SU-DHL-6 (cell line): ENCODE results near the gene PDLIM5.

ENCODE experiments used
- H2AFZ ChIP-seq: fragments of 200-600 bp; sonication (generic); 2 replicates; pipeline ENCODE4 v1.6.1; 2014; ENCODE audit warnings: low read depth, mild to moderate bottlenecking, moderate library complexity, mixed read lengths, antibody characterized with exemption, low read length; ENCODE audit not compliant: severe bottlenecking
- H3F3A ChIP-seq: fragments of 200-600 bp; shearing (Covaris generic); 2 replicates; pipeline ENCODE4 v1.6.0; 2016; ENCODE audit warnings: antibody characterized with exemption, mild to moderate bottlenecking; ENCODE audit not compliant: insufficient read depth
- H3K27ac ChIP-seq: fragments of 200-600 bp; sonication (generic); 2 replicates; pipeline ENCODE4 v1.5.1; 2016; ENCODE audit warnings: low read depth, mild to moderate bottlenecking, low read length, moderate library complexity, mixed read lengths
- H3K27me3 ChIP-seq: fragments of 200-600 bp; sonication (generic), shearing (Covaris generic); 2 replicates; pipeline ENCODE4 v1.6.0; 2014; ENCODE audit warnings: mild to moderate bottlenecking, low read length
- H3K36me3 ChIP-seq: fragments of 200-600 bp; sonication (generic); 2 replicates; pipeline ENCODE4 v1.6.1; 2014; ENCODE audit warnings: mild to moderate bottlenecking, low read length, mixed read lengths
- H3K4me2 ChIP-seq: fragments of 300-600, 200-600 bp; shearing (Covaris generic), sonication (generic); 2 replicates; pipeline ENCODE4 v1.6.0; 2014; ENCODE audit warnings: low read length, low read depth, mild to moderate bottlenecking; ENCODE audit not compliant: poor library complexity, severe bottlenecking
- H3K4me3 ChIP-seq: fragments of 200-600 bp; sonication (generic); 2 replicates; pipeline ENCODE4 v1.5.1; 2014; ENCODE audit warnings: antibody characterized with exemption, low read length, mild to moderate bottlenecking, mixed read lengths; ENCODE audit not compliant: insufficient read depth, poor library complexity, severe bottlenecking
- H3K79me2 ChIP-seq: fragments of 200-600 bp; sonication (generic); 2 replicates; pipeline ENCODE4 v1.6.1; 2014; ENCODE audit warnings: mild to moderate bottlenecking, low read length, moderate library complexity; ENCODE audit not compliant: insufficient read depth
- H3K9ac ChIP-seq: fragments of 200-600 bp; sonication (generic); 2 replicates; pipeline ENCODE4 v1.7.0; 2014; ENCODE audit warnings: mild to moderate bottlenecking, low read length
- H3K9me2 ChIP-seq: fragments of 200-600 bp; sonication (generic); replicated peaks from 2 replicates; pipeline ENCODE4 v1.6.1; 2014; ENCODE audit warnings: low read length; ENCODE audit not compliant: insufficient read depth
- H3K9me3 ChIP-seq: fragments of 200-600 bp; sonication (generic); 2 replicates; pipeline ENCODE4 v1.6.1; 2014; ENCODE audit warnings: low read length, mixed read lengths; ENCODE audit not compliant: insufficient read depth
- H4K20me1 ChIP-seq: fragments of 200-600 bp; sonication (generic); 2 replicates; pipeline ENCODE4 v1.6.1; 2014; ENCODE audit warnings: low read depth, mild to moderate bottlenecking, antibody characterized with exemption, low read length, moderate library complexity, mixed read lengths
- EZH2phosphoT487 ChIP-seq: fragments of 200-600 bp; sonication (generic), shearing (Covaris generic); conservative IDR thresholded peaks from 2 replicates; pipeline ENCODE4 v1.6.1; 2018; ENCODE audit warnings: mild to moderate bottlenecking, antibody characterized with exemption, low read length, moderate library complexity, mixed read lengths
- TF ChIP-seq, protein P1 (sequence below): fragments of 200-600 bp; sonication (generic); IDR thresholded peaks from one replicate; pipeline ENCODE4 v1.5.1; 2017; ENCODE audit warnings: antibody characterized with exemption, mild to moderate bottlenecking, low read length, moderate library complexity; ENCODE audit not compliant: insufficient read depth, poor library complexity, severe bottlenecking

Gene PDLIM5

DNA sequence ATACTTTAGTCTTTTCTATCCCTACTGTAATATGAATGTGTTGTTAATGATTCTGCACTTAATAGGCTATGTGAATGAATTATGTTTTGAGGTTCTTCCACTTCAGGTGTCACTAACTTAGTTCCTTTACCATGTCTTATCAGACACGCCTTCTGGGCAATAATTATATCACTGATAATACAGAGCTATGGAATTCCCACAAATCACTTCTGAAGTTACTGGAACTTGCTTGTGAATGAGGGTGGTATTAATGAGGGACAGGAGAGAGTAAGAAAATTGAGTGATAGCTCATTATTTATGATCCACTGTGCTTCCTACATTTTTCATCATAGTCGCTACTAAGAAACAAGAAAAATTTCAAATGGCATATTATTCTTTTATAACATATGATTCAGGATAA, 130.0 kb downstream of the PDLIM5 start:
- Histone ChIP-seq H2AFZ (no peak overlapping the region), H3K9ac (no peak overlapping the region), H3K9me3 (no peaks in the 10 kb centered on the region), H3K9me2 (no peaks in the 10 kb centered on the region), H4K20me1 (no peaks in the 10 kb centered on the region), H3K27ac (no peak overlapping the region), H3K4me3 (no peak overlapping the region), H3K4me2 (no peak overlapping the region), H3F3A (no peaks in the 10 kb centered on the region), H3K79me2 (no peaks in the 10 kb centered on the region), H3K36me3 (no peaks in the 10 kb centered on the region), H3K27me3 (no peaks in the 10 kb centered on the region)
- TF ChIP-seq EZH2phosphoT487 = no peak
- TF ChIP-seq, protein P1, sequence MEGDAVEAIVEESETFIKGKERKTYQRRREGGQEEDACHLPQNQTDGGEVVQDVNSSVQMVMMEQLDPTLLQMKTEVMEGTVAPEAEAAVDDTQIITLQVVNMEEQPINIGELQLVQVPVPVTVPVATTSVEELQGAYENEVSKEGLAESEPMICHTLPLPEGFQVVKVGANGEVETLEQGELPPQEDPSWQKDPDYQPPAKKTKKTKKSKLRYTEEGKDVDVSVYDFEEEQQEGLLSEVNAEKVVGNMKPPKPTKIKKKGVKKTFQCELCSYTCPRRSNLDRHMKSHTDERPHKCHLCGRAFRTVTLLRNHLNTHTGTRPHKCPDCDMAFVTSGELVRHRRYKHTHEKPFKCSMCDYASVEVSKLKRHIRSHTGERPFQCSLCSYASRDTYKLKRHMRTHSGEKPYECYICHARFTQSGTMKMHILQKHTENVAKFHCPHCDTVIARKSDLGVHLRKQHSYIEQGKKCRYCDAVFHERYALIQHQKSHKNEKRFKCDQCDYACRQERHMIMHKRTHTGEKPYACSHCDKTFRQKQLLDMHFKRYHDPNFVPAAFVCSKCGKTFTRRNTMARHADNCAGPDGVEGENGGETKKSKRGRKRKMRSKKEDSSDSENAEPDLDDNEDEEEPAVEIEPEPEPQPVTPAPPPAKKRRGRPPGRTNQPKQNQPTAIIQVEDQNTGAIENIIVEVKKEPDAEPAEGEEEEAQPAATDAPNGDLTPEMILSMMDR = no peak

DNA sequence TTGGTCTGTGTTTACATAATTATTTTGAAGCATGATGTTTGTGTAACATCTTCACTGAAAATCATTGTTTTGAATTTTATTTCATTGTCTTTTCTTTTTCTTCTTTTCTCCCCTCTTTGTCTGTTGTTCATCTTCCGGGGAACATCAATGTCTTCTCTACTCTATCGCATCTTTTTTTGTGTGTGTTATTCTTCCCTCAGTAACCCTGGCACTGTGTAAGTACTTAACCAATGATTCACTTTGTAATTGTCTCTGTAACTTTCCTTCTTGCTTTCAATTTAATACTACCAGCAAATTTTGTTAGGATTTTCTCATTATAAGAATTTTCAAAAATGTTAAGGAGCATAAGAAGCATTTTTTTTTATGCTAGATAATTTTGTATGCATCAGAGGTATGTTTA, 130.8 kb downstream of the PDLIM5 start:
- Histone ChIP-seq H4K20me1 (no peaks in the 10 kb centered on the region), H3K9me2 (no peaks in the 10 kb centered on the region), H3K4me2 (no peak overlapping the region), H3K9me3 (no peaks in the 10 kb centered on the region), H3K4me3 (no peak overlapping the region), H3K36me3 (no peaks in the 10 kb centered on the region), H3F3A (no peaks in the 10 kb centered on the region), H3K79me2 (no peaks in the 10 kb centered on the region), H3K27me3 (no peaks in the 10 kb centered on the region), H3K27ac (no peak overlapping the region), H3K9ac (no peak overlapping the region), H2AFZ (no peak overlapping the region)
- TF ChIP-seq, protein P1 = no peak

DNA sequence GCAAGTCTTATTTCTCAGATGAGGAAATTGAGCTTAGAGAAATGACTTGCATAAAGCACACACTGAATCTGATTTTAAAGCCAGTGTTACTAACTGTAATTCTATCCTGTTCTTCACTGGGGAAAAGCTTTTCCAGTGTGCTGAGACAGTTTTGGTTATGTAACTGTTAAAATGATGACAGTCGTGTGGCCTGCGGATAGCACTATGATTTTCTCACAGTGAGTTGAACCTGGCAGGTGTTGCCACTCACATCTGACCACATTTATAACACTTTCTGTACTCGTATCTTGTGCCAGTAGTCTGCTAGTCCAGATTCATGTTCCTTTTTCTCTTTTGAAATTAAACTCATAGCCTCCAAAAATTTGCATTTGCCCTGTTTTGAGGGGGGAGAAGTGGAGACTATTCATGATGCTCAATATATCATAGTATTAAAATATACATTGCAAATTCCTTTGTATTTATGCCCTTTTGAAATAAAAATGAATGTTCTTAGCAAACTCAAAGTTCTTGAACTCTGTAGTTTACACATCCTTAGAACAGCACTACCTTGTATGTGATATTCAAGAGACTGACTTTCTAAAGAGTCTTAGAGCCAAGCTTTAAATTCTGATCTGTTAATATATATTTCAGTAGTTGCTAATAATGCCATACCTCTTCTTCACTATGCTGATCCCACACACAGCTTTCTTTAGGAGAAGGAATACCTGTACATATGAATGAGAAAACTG, 132.3 kb downstream of the PDLIM5 start:
- Histone ChIP-seq H4K20me1 (no peaks in the 10 kb centered on the region), H3K79me2 (no peaks in the 10 kb centered on the region), H3K9me3 (no peaks in the 10 kb centered on the region), H3K9me2 (no peaks in the 10 kb centered on the region), H3F3A (no peaks in the 10 kb centered on the region), H3K36me3 (no peaks in the 10 kb centered on the region), H3K4me3 (no peak overlapping the region), H3K4me2 (no peak overlapping the region), H3K27me3 (no peaks in the 10 kb centered on the region), H2AFZ (no peak overlapping the region), H3K9ac (no peak overlapping the region), H3K27ac (no peak overlapping the region)
- no peak for TF ChIP-seq EZH2phosphoT487
- TF ChIP-seq, protein P1 = no peak
